GM19372 (cell line): ENCODE data around the gene MITF.
A peak's percentile ranks its signal among the peaks of the same experiment; 100 is the strongest.

ENCODE experiments used
- ATAC-seq: cut with Tn5 transposase; IDR thresholded peaks from one replicate; pipeline ENCODE4 v1.9.1; 2021; ENCODE audit warnings: mild to moderate bottlenecking, low read depth, moderate library complexity; ENCODE audit not compliant: unreplicated experiment

Gene MITF

DNA sequence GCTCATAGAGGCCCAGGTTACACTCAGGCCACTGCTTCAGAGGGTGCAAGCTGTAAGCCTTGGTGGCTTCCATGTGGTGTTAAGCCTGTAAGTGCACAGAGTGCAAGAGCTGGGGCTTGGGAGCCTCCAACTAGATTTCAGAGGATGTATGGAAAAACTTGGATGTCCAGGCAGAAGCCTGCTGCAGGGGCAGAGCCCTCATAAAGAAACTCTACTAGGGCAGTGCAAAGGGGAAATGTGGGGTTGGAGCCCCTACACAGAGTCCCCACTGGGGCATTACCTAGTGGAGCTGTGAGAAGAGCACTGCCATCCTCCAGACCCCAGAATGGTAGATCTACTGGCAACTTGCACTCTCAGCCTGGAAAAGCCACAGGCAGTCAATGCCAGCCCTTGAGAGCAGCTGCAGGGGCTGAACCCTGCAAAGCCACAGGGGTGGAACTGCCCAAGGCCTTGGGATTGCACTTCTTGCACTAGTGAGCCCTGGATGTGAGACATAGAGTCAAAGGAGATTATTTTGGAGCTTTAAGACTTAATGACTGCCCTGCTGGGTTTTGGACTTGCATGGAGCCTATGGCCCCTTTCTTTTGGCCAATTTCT lies 14.0 kb downstream of the MITF start:
- no peak for ATAC-seq

DNA sequence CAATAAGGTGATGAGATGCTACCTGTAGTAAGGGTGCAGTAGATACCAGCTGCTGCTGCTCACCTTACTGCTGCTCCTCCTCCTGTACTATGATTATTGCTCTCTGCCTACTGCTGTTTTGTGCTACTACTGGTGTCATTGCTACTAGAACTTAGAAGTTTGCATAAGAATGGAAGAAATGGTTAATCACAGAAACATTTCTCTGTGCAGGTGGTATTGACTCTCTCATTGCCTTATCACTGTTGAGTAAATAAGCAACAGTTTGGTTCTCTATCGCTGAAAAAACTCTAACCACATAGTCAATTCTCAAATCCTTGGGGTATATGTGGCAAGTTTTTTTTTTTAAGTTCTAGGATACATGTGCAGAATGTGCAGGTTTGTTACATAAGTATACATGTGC lies 16.5 kb downstream of the MITF start:
- no peak for ATAC-seq

DNA sequence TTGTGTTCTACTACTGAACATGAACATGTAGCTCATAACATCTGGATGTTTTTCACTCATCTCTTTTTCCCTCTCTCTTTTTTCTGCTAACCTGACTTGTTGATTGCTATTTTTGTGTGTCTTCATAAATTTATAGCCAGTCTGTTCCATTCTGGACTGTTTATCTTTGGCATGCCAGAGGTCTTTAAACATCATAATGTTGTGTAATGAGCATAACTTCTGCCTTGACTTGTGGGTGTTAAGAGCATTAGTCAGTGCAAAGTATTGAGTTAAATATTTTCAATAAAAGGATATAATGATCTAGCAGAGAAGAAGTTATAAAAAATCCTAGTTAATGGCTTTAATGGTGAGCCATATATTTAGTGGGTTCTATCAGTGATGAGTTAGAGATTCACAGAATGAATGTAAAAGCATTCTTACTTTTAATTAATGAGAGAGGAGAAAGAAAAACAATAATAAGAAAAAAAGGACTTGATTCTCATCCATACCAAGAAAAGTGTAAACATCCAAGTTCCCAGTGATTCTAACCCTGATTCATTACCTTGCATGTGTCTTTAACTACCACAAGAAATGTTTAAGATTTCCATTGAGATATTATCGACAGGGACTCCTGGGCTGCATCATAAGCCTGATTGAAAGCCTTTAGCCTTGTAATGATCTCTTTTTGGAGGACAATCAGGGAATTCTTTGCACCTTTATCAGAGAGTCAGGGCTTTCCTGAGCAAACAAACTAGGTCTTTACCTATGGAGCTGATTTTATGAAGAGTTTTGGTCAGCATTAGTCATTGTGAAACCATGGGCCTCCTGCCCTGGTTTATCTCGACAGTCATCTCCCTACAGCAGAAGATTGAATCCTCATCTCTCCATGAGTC lies 22.9 kb downstream of the MITF start:
- ATAC-seq, result peak; percentile 72

DNA sequence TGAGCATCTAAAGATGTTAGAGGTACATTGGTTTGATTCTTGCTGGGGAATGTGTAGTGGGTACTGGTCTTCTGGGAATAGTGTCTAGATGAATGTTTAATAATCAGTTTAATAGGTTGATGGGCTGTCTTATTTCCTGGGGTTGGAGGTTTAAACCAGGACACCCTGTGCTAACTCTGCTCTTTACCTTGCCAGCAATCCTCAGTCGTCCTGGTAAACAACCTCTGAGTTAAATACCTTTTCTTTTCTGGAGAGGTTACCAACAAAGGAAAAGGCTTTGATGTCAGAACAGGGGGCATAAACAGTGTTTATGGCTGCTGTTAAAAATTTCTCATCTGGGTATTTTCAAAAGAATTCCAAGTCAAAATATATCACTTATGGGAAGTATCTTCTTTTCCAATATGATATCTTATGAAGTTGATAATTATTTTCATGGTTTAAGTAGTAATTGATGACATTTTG lies 23.5 kb downstream of the MITF start:
- peak; percentile 12 for ATAC-seq

DNA sequence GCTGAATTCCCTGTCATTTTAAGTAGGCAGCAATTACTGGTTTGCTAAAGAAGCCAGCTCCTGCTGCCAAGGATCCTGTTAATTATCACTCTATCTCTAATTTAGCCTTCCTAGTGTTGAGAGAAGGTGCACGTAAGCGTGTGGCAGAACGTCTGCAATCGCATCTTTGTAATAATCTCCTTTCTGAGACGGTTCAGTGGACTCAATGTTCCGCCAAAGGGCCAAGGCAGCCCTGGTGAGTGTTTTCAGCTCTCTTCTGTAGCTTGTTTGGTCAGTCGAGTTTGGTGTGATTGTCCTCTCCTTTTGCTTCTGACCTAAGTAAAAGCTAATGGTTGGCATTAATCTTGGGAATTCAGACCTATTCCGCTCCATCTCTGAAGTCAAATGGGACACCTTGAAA lies 24.2 kb downstream of the MITF start:
- ATAC-seq, result no peak

DNA sequence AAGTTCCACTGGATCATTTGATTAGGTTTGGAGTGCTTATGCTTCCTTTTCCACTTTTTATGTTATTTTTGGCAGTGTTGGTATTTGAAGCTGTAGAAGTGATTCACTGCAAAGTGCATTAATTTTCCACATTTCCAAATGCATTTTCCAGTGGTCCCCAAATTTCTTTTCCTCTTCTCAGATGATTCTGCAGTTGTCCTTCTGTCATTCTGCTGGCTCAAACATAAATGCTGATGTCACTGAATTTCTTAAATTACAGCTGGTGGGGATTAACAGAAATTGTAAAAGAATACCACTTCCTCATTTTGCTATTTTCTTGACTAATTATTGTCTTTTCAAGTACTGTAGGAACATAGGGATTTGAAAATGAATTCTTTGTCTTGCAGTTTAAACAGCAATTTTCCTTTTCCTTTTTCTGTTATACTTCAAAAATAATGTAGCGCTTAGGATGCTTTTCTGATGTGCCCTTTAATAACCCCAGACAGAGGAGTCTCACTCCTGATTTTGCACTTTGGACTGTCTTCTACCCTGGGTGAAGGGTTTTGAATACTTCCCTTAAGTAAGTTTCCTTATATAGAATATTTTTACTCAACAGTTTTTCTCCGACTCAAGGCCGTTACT lies 25.0 kb downstream of the MITF start:
- ATAC-seq, result no peak

DNA sequence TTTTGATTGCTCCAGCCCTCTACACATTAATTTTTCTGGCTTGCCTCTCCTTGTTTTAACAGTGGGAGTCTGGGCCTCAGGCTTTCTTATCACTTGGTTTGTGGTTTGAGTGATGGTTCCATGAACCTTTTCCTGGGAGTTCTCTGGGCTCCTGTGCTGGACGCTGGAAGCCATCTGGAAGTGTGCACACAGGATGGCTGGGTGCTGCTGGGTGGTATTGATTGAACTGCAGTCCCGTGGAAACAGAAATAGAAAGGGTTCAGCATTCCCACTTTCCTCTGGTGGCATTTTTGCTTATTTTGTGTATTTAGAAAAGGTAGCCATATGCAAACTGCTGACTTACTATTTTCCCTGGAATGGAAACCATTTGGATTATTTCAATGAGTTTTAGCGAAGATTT lies 25.6 kb downstream of the MITF start:
- ATAC-seq, result no peak

DNA sequence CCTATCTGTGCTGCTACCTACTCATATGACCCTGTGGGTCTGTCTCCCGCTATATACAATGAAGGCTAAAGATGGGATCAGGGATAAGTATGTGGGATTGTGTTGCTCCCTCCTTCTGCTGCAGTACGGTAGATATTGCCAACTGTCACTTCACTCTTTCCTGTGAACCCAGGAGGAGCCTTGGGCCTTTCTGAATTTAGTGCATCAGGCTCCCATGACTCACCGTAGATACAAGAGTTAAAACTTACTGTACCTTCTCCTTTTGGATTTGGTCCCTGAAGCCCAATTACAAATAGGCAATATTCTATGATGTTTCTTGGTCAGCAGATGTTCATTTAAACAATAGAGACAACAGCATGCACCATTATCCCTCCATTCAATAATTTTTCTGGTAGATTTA lies 27.4 kb downstream of the MITF start:
- no peak for ATAC-seq

DNA sequence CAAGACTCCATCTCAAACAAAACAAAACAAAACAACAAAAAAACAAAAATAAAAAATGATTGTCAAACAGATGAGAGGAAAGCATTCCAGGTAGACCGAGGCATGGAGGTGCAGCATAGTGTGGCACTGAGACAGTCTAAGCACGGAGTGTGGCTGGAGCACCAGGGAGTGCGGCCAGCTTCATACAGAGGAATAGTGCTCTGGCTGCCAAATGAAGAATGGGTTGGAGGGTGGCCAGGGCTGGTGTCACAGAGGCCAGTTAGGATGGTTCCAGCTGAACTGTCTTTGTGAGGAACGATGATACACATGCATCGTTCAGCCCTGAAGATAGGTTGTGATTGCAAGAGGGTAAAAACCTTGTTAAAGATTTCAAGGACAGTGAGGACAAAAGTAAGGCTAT lies 28.3 kb downstream of the MITF start:
- ATAC-seq, result no peak

DNA sequence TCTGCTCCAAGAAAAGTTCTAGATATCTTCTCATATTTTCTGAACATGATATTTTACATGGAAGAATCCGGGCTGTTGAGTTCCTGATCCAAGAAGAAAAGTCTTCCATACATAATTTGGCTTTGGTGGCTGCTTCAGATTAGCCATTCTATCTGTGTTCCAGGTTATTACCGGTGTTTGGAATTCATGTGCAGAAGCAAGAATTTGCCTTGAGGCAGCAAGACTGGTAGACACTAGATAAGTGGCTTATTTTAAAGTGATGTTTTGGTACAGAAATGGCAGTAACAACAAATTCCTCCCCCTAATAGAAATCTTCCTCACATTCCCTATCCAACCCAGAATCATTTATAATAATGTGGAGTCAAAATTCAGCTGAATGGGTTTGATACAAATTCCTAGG lies 29.2 kb downstream of the MITF start:
- no peak for ATAC-seq

DNA sequence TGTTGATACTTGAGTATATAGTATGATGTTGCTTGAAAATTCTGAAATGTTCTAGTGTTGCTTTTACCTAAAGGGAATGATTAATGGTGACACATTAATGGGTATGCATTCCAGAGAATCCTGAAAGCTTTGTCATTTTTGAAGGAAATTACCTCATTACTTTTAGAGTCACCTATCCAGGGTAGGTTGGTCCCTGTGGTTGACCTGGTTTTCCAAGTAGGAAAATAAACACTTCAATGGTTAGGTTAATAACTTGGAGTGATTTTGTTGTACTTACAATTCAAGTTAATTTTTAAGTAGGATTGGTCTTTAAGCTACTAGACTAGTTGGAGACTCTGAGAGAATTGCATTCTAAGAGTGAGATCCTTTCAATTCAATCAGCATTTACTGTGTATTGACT lies 31.0 kb downstream of the MITF start:
- no peak for ATAC-seq

DNA sequence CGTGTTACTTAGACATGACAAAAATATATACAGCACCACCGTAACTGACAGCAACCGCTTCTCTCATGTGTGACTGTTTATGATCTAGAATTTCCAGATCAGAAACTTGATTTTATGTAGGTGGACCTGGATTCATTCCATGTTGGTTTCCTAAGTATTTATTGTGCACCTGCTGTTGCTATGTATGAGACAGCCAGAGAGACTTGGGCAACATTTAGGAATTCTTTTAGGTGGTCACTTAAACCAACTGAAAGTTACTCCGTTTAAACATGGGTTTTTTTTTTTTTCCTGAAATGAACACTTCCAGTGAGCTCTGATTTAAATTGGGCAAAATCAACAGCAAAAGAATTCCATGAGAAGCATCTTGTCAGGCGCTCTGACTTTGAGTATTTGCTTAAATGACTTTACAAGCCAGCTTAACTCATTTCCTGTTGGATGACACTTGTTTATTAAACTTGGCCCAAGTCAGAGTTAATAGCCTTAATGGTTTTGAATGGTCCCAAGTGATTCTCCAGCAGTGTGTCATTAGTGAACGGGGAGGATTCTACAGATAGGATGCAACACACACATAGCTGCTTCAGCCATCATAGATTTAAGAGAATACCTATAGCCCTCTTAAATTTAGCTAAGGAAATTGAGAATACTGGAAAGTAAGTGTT lies 31.8 kb downstream of the MITF start:
- ATAC-seq, result no peak

DNA sequence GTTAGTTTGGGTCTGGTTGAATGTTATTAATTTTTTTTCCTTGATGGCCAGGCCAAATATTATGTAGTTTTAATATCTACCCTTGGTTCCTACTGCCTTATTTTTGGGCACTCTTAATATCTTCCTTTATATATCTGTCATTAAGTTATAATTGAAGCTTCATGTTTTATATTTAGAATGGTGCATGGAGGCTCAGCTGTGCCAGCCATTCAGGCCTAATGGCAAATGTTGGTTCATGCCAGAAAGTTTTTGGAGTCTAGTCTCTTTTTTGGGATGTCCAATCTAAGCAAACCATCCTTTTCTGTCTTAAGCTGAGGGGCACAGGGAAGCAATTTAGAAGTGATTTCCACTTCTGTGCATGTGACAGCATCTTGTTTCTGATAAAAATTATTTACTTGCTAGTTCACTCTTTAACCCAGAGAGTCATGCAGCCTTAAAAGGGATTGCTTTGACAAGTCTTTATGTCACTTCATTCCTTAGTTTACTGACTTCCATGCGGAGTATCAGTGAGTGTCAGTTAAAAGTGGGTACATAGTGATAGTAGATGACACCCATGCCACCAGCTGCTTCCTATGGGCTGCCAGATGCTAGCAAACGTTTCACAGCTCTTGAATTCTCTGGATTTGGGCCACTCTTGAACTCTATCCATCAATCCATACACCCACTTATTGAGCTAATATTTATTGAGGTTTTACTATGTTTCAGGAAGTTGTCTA lies 33.0 kb downstream of the MITF start:
- no peak for ATAC-seq

DNA sequence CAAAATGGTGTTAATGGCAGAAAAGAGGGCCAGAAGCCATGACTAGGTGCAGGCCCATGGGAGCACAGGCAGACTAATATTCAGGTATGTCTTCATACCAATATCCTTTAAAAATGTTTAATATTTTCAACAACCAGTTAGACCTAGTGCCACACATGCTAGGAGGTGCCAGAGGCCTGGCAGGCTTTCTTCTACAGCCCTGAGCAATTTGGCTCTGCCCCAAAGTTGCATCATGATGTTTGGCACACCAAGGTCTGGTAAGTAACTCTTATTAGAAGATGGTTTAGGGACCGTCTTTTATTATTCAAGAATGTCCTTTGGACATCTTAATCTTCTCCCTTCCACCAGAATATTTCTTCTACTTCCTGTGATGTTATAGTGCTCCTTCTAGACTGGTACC lies 34.8 kb downstream of the MITF start:
- no peak for ATAC-seq

DNA sequence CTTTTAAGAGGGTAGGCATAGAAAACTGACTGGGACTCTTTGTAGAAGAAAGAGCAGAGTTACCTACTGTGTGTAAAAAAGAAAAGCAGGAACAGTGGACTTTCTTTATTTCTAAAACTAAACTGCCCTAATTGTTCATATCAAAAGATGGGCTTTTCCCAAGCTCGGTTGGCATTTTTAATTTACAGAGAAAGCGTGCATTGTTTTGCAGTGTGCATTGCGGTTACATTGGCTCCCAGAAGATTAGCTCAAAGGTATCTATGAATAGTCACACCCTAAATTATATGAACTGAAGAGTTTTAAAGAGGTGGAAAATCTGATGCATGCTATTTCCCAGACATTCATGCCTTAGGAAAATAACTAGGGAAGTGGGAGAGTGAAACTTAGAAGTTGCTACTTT lies 36.5 kb downstream of the MITF start:
- ATAC-seq, result no peak

DNA sequence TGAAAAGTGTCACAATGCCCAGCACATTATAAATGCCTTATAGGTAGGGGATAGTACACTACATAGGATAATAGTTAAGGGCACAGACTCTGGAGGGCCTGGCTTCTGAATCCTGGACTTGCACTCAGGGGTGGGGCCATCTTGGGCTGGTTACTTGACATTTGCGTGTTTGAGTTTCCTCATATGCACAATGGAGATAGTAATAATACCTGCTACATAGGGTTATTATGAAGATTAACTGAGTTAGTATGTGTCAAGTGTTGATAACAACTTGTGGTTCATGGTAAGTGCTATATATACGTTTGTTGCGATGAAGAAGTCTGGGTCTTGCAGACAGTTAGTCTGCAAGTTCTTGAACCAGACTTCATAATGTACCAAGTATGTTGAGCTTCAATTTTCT lies 37.0 kb downstream of the MITF start:
- ATAC-seq, result no peak

DNA sequence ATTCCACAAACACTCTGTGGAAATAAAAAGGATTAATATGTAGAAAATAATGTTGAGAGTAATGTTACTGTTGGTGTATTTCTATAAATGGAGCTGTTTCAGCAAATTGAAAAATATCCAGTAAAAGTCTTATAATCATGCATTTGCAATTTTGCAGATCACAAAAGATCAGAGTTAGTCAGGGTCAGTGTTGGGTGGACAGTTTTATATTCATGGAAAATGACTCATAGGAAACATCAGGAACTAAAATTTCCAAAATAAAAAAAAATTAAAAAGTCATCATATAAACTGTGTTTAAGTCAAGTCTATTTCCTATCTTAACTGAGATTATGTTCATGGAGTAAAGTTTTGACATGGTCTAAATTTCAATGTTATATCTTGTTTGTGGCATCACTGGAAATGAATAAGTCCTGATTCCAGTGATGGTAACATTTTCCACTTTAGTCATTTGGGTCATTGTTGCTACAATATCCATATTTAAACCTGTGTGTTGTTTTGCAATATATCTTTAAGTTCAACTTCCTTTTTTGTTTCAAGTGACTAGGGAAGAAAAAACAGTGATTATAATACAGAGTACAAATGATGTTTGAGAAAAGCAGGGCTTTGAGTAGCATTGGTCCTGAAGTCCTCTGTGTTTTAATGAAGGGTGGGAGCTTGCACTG lies 37.8 kb downstream of the MITF start:
- no peak for ATAC-seq

DNA sequence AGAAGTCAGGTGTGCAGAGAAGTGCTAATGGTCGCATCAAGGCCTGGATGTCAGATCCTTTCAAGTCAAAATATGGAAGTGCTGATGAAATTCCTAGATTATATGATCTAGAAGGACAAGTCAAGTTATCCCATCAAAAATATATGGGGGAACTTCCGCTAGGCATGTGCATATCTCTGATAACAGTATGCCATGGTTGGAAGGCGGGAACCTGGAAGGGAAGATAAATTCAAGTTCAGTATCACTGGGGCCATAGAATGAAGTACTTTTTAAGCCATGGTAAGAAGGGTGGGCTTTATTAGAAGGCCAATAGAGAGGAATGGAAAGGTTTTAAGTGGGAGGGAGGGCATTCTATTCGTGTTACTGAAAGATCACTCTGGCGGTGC lies 38.3 kb downstream of the MITF start:
- ATAC-seq, result no peak

DNA sequence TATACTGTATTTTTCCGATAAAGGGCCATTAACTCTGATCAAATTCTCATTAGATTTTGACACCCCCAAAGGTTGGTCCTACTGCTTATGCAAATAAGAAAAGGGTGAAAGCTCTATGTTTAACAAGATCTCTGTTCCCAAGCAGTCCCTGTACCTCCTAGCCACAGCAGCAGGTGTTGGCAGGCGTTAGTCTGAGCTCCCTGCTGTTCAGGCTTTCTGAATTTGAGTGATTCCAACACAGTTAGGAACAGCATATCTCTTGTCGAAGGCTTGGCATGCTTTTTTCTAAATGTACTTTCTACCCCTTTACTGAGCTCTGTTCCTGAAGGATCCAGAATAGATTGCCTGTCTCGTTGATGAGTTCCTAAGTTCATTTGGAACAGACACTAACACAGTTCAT lies 42.3 kb downstream of the MITF start:
- ATAC-seq, result no peak

DNA sequence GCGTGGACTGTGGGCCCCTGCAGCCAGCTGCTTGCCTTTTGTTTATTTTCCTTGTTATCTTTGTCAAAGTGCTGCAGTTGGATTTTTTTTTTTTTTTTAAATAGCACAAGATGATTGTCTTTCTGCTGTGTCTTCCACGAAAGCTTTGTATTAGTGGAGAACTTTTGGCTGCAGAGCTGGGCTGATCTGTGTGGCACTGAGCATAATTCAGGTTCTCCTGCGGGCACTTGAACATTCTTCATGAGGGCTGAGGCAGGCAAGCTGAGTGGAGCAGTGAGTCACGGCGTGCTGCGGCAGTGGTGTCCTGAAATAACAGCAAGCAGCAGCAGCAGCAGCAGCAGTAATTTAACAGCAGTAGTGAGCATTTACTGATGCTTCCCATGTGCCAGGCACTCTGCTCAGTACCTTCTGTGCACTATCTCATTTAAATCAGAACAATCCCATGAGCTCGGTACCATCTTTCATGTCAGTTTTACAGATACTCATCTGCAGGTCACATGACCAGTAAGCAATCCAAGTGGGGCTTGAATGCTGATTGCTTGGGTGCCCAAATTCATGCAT lies 45.8 kb downstream of the MITF start:
- no peak for ATAC-seq
